Ovary (tissue), 3 donors: Measurements from ENCODE around the gene CLEC16A.
"Not testable (repeated sequence)": the region's sequence is repeated elsewhere in the genome, so short reads cannot be mapped to it uniquely, and the experiment has no call there.

ENCODE experiments used
- EP300 ChIP-seq: sonication (generic); formaldehyde crosslinking; IDR thresholded peaks from one replicate; pipeline ENCODE4 v1.6.1; 2017; ENCODE audit warnings: antibody characterized with exemption
- POLR2A ChIP-seq: fragments of 450-650 bp; IDR thresholded peaks from one replicate; pipeline ENCODE4 v1.6.1; 2017; ENCODE audit warnings: antibody characterized with exemption, mild to moderate bottlenecking, moderate library complexity
- TF ChIP-seq, protein P1 (sequence below), 3 donors: fragments of 450-650 bp in 2 of 3; fragments of 200-600 bp in 1 of 3; IDR thresholded peaks; one replicate each; pipeline versions ENCODE4 v1.5.1 to v1.8.0; 2016 to 2022; ENCODE audit warnings: antibody characterized with exemption in 3 of 3, mild to moderate bottlenecking in 1 of 3
- donor health status: DM: no; HTN: no; CAD: no.

DNA sequence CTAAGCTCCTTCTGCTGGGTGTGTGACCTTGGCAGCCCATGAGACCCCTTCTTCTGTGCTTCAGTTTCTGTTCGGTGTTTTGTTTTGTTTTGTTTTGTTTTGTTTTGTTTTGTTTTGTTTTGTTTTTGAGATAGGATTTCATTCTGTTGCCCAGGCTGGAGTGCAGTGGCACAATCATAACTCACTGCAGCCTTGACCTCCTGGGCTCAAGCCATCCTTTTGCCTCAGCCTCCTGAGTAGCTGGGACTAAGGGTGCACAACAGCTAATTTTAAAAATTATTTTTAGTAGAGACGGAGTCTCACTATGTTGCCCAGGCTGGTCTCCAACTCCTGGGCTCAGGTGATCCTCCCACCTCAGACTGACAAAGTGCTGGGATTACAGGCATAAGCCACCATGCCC lies 276.1 kb downstream of the CLEC16A start:
- TF ChIP-seq, protein P1, sequence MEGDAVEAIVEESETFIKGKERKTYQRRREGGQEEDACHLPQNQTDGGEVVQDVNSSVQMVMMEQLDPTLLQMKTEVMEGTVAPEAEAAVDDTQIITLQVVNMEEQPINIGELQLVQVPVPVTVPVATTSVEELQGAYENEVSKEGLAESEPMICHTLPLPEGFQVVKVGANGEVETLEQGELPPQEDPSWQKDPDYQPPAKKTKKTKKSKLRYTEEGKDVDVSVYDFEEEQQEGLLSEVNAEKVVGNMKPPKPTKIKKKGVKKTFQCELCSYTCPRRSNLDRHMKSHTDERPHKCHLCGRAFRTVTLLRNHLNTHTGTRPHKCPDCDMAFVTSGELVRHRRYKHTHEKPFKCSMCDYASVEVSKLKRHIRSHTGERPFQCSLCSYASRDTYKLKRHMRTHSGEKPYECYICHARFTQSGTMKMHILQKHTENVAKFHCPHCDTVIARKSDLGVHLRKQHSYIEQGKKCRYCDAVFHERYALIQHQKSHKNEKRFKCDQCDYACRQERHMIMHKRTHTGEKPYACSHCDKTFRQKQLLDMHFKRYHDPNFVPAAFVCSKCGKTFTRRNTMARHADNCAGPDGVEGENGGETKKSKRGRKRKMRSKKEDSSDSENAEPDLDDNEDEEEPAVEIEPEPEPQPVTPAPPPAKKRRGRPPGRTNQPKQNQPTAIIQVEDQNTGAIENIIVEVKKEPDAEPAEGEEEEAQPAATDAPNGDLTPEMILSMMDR (IDR thresholded peaks at IDR 0.05) = not testable (repeated sequence)
- not testable (repeated sequence) for TF ChIP-seq EP300, POLR2A
